Measurements from ENCODE around the gene RFX4.

DNA sequence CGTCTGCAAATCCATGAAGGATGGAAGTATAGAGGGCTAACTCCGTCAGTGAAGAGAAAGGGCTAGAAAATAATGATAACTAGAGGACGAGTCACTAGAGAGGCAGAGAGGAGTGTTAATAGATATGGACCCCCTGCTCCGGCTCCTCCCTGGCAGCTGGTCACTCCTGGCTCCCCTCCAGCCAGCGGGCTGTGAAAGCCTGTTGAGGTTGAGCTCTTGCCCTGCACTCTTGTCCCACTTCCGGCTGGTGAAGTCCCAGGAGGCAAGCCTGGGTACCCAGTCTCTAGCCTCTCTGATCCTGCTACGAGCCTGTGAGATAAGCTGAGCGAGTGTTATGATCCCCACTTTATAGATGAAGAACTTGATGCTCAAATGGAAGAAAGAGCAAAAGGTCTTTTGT is 90.3 kb downstream of the RFX4 start:
- TF ChIP-seq, protein P1, sequence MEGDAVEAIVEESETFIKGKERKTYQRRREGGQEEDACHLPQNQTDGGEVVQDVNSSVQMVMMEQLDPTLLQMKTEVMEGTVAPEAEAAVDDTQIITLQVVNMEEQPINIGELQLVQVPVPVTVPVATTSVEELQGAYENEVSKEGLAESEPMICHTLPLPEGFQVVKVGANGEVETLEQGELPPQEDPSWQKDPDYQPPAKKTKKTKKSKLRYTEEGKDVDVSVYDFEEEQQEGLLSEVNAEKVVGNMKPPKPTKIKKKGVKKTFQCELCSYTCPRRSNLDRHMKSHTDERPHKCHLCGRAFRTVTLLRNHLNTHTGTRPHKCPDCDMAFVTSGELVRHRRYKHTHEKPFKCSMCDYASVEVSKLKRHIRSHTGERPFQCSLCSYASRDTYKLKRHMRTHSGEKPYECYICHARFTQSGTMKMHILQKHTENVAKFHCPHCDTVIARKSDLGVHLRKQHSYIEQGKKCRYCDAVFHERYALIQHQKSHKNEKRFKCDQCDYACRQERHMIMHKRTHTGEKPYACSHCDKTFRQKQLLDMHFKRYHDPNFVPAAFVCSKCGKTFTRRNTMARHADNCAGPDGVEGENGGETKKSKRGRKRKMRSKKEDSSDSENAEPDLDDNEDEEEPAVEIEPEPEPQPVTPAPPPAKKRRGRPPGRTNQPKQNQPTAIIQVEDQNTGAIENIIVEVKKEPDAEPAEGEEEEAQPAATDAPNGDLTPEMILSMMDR (IDR thresholded peaks at IDR 0.05), result no peak
- TF ChIP-seq EP300 (IDR thresholded peaks at IDR 0.05), result no peak
